HG03521 (cell line): ENCODE data around the gene METRN.

Experiments used
- ATAC-seq: cut with Tn5 transposase; IDR thresholded peaks from one replicate; pipeline ENCODE4 v1.9.1; 2021; ENCODE audit warnings: mild to moderate bottlenecking, moderate library complexity; ENCODE audit not compliant: unreplicated experiment

The METRN gene

DNA sequence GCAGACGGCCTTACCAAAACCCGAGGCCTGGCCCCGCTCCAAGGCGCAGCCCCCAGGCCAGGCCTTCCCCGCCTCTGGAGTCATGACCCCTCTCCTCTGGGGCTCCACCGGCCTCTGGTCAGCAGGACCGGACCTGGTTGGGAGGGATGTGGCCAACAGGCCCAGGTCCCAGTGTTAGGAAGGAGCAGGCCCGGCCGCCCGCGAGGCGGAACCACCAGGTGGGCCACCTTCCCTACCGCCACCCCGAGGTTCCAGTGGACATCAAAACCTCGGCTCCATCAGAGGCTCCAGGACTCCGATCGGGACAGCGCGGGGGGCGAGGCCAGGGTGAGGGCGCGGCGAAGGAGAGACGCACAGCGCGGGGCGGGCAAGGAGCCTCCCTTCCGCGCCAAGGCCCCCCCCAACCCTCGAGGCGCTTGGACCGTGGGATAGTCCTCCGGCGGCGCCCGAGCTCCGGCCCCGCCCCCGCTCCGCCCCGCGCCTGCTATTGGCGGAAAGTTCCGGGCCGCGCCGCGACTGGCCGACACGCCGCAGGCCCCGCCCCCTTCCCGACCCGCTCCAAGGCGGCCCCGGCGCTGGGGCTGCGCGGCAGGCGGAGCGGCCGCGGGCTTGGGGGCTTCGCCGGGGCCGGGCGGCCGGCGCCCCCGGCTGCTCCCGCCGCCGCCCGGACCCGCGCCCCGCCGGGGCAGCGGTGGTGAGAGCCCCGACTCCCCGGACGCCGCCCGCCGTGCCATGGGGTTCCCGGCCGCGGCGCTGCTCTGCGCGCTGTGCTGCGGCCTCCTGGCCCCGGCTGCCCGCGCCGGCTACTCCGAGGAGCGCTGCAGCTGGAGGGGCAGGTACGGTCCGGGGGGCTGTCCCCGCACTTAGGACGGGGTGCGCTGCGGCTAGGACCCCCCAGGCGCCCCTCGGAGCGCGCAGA is at the start of gene METRN:
METRN (plus strand) TSS at position 561 of the 919 bp plus-strand sequence; CDS start at position 733, 172 bp downstream.
- peak; percentile 74 for ATAC-seq

- ATAC-seq: no peak
These were observed 48.3 kb upstream of the METRN start for GRCh38 chr16:666572-666971.

GRCh38 chr16:667113-667779 is 47.7 kb upstream of the METRN start:
- no peak for ATAC-seq

- ATAC-seq: peak; percentile 84
These were observed 47.0 kb upstream of the METRN start, which contains the start of gene RHOT2 for GRCh38 chr16:667780-668518. RHOT2 (plus strand) TSS chr16:668132; CDS start chr16:668200, 68 bp downstream.

GRCh38 chr16:668519-669171 is 46.3 kb upstream of the METRN start:
- no peak for ATAC-seq

GRCh38 chr16:669666-670065 is 45.3 kb upstream of the METRN start:
- no peak for ATAC-seq

GRCh38 chr16:670485-671352 is 44.2 kb upstream of the METRN start:
- ATAC-seq: no peak

- ATAC-seq: no peak
These were observed 43.4 kb upstream of the METRN start for GRCh38 chr16:671353-672131.

GRCh38 chr16:672371-672770 is 42.5 kb upstream of the METRN start:
- no peak for ATAC-seq

GRCh38 chr16:672851-673250 is 42.1 kb upstream of the METRN start:
- no peak for ATAC-seq

GRCh38 chr16:673399-673991 is 41.4 kb upstream of the METRN start:
- ATAC-seq: no peak

DNA sequence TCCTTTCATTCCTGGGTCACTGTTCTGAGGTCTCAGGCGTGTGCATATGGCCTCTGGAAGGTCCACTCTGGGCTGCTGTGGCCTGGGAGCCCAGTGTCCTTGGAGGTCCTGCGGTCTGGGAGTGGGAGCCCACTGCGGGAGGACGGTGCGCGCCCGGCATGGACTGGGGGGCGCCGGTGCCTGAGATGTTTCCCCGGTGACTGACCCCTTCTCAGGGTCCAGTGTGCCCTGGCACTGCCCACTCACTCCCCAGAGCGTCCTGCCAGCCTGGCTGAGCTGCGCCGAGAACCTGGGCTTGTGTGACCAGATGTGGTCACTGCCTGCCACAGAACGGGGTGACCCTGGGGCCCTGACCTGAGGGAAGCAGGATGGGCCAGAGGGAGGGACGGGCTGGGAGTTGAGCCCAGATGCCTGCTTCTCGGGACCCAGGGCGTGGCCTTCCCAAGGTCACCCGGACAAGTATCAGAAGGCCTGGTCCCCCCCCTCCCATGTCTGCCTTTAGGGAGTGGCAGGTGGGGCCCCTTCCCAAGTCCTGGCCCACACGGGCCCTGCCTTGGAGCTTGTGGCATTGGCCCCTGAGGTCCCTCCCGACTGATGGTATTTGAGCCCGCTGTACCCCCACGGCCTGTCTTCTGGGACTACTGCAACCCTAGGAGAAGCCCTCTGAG is 40.6 kb upstream of the METRN start:
- no peak for ATAC-seq

- ATAC-seq: no peak
These were observed 39.7 kb upstream of the METRN start, which contains the start of gene RHBDL1 for GRCh38 chr16:674968-675883. RHBDL1 (plus strand) TSS chr16:675671; CDS start chr16:675791, 120 bp downstream.

- ATAC-seq: no peak
These were observed 38.9 kb upstream of the METRN start for GRCh38 chr16:675884-676564.

- ATAC-seq: no peak
These were observed 38.4 kb upstream of the METRN start for GRCh38 chr16:676565-676902.

- no peak for ATAC-seq
These were observed 38.0 kb upstream of the METRN start for GRCh38 chr16:676913-677312.
